ENCODE results near the gene KRT3.

GRCh38 chr12:52832985-52833905 is 37.3 kb upstream of the KRT3 start:
- TF ChIP-seq CTCF (IDR thresholded peaks at IDR 0.05) = no peak
- TF ChIP-seq POLR2AphosphoS5 (IDR thresholded peaks at IDR 0.05) = no peak
- TF ChIP-seq EP300 (IDR thresholded peaks at IDR 0.05) = no peak
- no peak for TF ChIP-seq POLR2A (IDR thresholded peaks at IDR 0.05; ENCODE audit: low read depth)
